IPS-18a (cell line): Measurements from ENCODE around the gene TXNIP.

ENCODE experiments used
- H3K27ac ChIP-seq: one replicate; pipeline ENCODE4 v1.5.1; 2013; ENCODE audit warnings: low read length
- H3K27me3 ChIP-seq: one replicate; pipeline ENCODE4 v1.6.1; 2013; ENCODE audit warnings: mild to moderate bottlenecking, low read length; ENCODE audit not compliant: control insufficient read depth, insufficient read depth
- H3K36me3 ChIP-seq: one replicate; pipeline ENCODE4 v1.6.1; 2013; ENCODE audit warnings: low read depth, low read length; ENCODE audit not compliant: control insufficient read depth
- H3K4me1 ChIP-seq: one replicate; pipeline ENCODE4 v1.6.1; 2013; ENCODE audit warnings: low read depth, low read length; ENCODE audit not compliant: control insufficient read depth
- H3K4me3 ChIP-seq: one replicate; pipeline ENCODE4 v1.5.1; 2013; ENCODE audit warnings: low read length
- H3K9ac ChIP-seq: one replicate; pipeline ENCODE4 v1.6.1; 2013; ENCODE audit warnings: mild to moderate bottlenecking, low read length, moderate library complexity
- H3K9me3 ChIP-seq: one replicate; pipeline ENCODE4 v1.6.1; 2013; ENCODE audit warnings: low read depth, low read length; ENCODE audit not compliant: control insufficient read depth

TXNIP gene

GRCh38 chr1:145982010-145982723, 14.2 kb downstream of the TXNIP start:
- H3K9ac ChIP-seq: no peak overlapping the region
- H3K9me3 ChIP-seq: no peaks in the 10 kb centered on the region
- H3K4me1 ChIP-seq: peaks cover 26% of the 10 kb centered on the region
- H3K4me3 ChIP-seq: no peak overlapping the region
- H3K27ac ChIP-seq: no peak overlapping the region
- H3K27me3 ChIP-seq: no peaks in the 10 kb centered on the region
- no peaks in the 10 kb centered on the region for H3K36me3 ChIP-seq

- H3K9ac ChIP-seq: no peak overlapping the region
Observed at GRCh38 chr1:145980457-145980994, 15.9 kb downstream of the TXNIP start.

GRCh38 chr1:145979746-145980456, 16.5 kb downstream of the TXNIP start:
- H3K36me3 ChIP-seq: no peaks in the 10 kb centered on the region
- H3K4me3 ChIP-seq: no peak overlapping the region
- H3K27me3 ChIP-seq: no peaks in the 10 kb centered on the region
- no peak overlapping the region for H3K9ac ChIP-seq
- H3K27ac ChIP-seq: peak overlapping the region; percentile 12
- H3K4me1 ChIP-seq: peaks cover 23% of the 10 kb centered on the region
- H3K9me3 ChIP-seq: no peaks in the 10 kb centered on the region

More at GRCh38 chr1:145980457-145980994, 15.9 kb downstream of the TXNIP start:
- Histone ChIP-seq H3K9me3 (no peaks in the 10 kb centered on the region), H3K4me3 (no peak overlapping the region), H3K4me1 (peaks cover 29% of the 10 kb centered on the region), H3K27me3 (no peaks in the 10 kb centered on the region), H3K27ac (no peak overlapping the region), H3K36me3 (no peaks in the 10 kb centered on the region)

- H3K9ac ChIP-seq: peak overlapping the region; percentile 67
- H3K4me3 ChIP-seq: peak overlapping the region; percentile 53
- H3K36me3 ChIP-seq: no peaks in the 10 kb centered on the region
- no peaks in the 10 kb centered on the region for H3K27me3 ChIP-seq
- peaks cover 21% of the 10 kb centered on the region for H3K4me1 ChIP-seq
- no peaks in the 10 kb centered on the region for H3K9me3 ChIP-seq
- H3K27ac ChIP-seq: peak overlapping the region; percentile 91
Observed at GRCh38 chr1:145978854-145979745, 17.3 kb downstream of the TXNIP start.

- H3K4me1 ChIP-seq: peaks cover 21% of the 10 kb centered on the region
- H3K9ac ChIP-seq: peak overlapping the region; percentile 67
- no peaks in the 10 kb centered on the region for H3K9me3 ChIP-seq
- no peaks in the 10 kb centered on the region for H3K27me3 ChIP-seq
- peak overlapping the region; percentile 91 for H3K27ac ChIP-seq
- peak overlapping the region; percentile 53 for H3K4me3 ChIP-seq
- H3K36me3 ChIP-seq: no peaks in the 10 kb centered on the region
Observed at GRCh38 chr1:145978471-145978853, 17.9 kb downstream of the TXNIP start.

- Histone ChIP-seq H3K9ac (peak overlapping the region; percentile 67), H3K4me1 (peaks cover 21% of the 10 kb centered on the region), H3K27ac (no peak overlapping the region)
Observed at GRCh38 chr1:145977486-145978470, 18.6 kb downstream of the TXNIP start.

GRCh38 chr1:145977016-145977415, 19.4 kb downstream of the TXNIP start:
- Histone ChIP-seq H3K27ac (no peak overlapping the region), H3K4me1 (peaks cover 21% of the 10 kb centered on the region), H3K36me3 (no peaks in the 10 kb centered on the region), H3K4me3 (no peak overlapping the region), H3K9ac (no peak overlapping the region), H3K27me3 (no peaks in the 10 kb centered on the region), H3K9me3 (no peaks in the 10 kb centered on the region)

More at GRCh38 chr1:145977486-145978470, 18.6 kb downstream of the TXNIP start:
- no peaks in the 10 kb centered on the region for H3K36me3 ChIP-seq
- no peaks in the 10 kb centered on the region for H3K27me3 ChIP-seq
- H3K9me3 ChIP-seq: no peaks in the 10 kb centered on the region
- peak overlapping the region; percentile 53 for H3K4me3 ChIP-seq

- Histone ChIP-seq H3K9me3 (no peaks in the 10 kb centered on the region), H3K27me3 (no peaks in the 10 kb centered on the region), H3K4me1 (peaks cover 21% of the 10 kb centered on the region), H3K36me3 (no peaks in the 10 kb centered on the region), H3K27ac (no peak overlapping the region), H3K4me3 (no peak overlapping the region), H3K9ac (no peak overlapping the region)
Observed at GRCh38 chr1:145975216-145975615, 21.2 kb downstream of the TXNIP start.

- Histone ChIP-seq H3K9ac (no peak overlapping the region), H3K36me3 (no peaks in the 10 kb centered on the region), H3K4me1 (peaks cover 21% of the 10 kb centered on the region), H3K9me3 (no peaks in the 10 kb centered on the region), H3K27ac (no peak overlapping the region), H3K27me3 (no peaks in the 10 kb centered on the region), H3K4me3 (no peak overlapping the region)
Observed at GRCh38 chr1:145974721-145975120, 21.7 kb downstream of the TXNIP start.

GRCh38 chr1:145972580-145972979, 23.8 kb downstream of the TXNIP start:
- no peak overlapping the region for H3K9ac ChIP-seq
- H3K27ac ChIP-seq: no peak overlapping the region
- no peaks in the 10 kb centered on the region for H3K27me3 ChIP-seq
- H3K4me1 ChIP-seq: peaks cover 4% of the 10 kb centered on the region
- H3K9me3 ChIP-seq: no peaks in the 10 kb centered on the region
- no peaks in the 10 kb centered on the region for H3K36me3 ChIP-seq
- H3K4me3 ChIP-seq: no peak overlapping the region
